Measurements from ENCODE around the gene CMYA5.

The CMYA5 gene

GRCh38 chr5:79800979-79801827 lies 111.6 kb downstream of the CMYA5 start:
- DNase-seq = peak; percentile 18

GRCh38 chr5:79802406-79802805 lies 112.8 kb downstream of the CMYA5 start:
- no peak for DNase-seq

GRCh38 chr5:79803007-79803406 lies 113.4 kb downstream of the CMYA5 start:
- DNase-seq = no peak

GRCh38 chr5:79806741-79807140 lies 117.1 kb downstream of the CMYA5 start:
- DNase-seq = no peak

GRCh38 chr5:79809743-79810142 lies 120.1 kb downstream of the CMYA5 start:
- DNase-seq = no peak

GRCh38 chr5:79811081-79811480 lies 121.4 kb downstream of the CMYA5 start:
- DNase-seq = no peak

GRCh38 chr5:79811904-79812303 lies 122.3 kb downstream of the CMYA5 start:
- no peak for DNase-seq

GRCh38 chr5:79814699-79815098 lies 125.1 kb downstream of the CMYA5 start:
- no peak for DNase-seq

- no peak for DNase-seq
Measured at GRCh38 chr5:79816014-79816413, 126.4 kb downstream of the CMYA5 start.

GRCh38 chr5:79820648-79821047 lies 131.0 kb downstream of the CMYA5 start:
- no peak for DNase-seq

- no peak for DNase-seq
Measured at GRCh38 chr5:79824444-79824843, 134.8 kb downstream of the CMYA5 start.

GRCh38 chr5:79825802-79826201 lies 136.2 kb downstream of the CMYA5 start:
- no peak for DNase-seq

GRCh38 chr5:79827159-79827629 lies 137.6 kb downstream of the CMYA5 start:
- DNase-seq = no peak

- DNase-seq = peak; percentile 8
Measured at GRCh38 chr5:79829260-79829659, 139.6 kb downstream of the CMYA5 start.

GRCh38 chr5:79831381-79832309 lies 142.0 kb downstream of the CMYA5 start:
- no peak for DNase-seq

GRCh38 chr5:79832911-79833310 lies 143.3 kb downstream of the CMYA5 start:
- DNase-seq = no peak

GRCh38 chr5:79834098-79834753 lies 144.6 kb downstream of the CMYA5 start:
- no peak for DNase-seq

GRCh38 chr5:79834754-79835714 lies 145.4 kb downstream of the CMYA5 start:
- DNase-seq = no peak

- DNase-seq = no peak
Measured at GRCh38 chr5:79837761-79838551, 148.3 kb downstream of the CMYA5 start.

GRCh38 chr5:79840084-79840990 lies 150.7 kb downstream of the CMYA5 start:
- no peak for DNase-seq

Measured in activated CD4-positive, alpha-beta T cell treated with anti-CD3 and anti-CD28 coated beads, Interleukin-2, Interleukin-6, amounts not matched to agents 100 ng/mL and 50 ng/mL, durations not matched to agents 16 hours and 8 hours (primary cell).